ENCODE results near the gene TNFSF9. TPM values are rescaled to one million over a fixed set of nuclear protein-coding genes. Genes with fewer than 3 reads are reported as not detected.

Gene TNFSF9
- total and polyA plus RNA-seq, 2 of the 8 experiments (the other 6 are each of a cell fraction or from before 2014, with no cell fraction given), result 1.7 to 4.4 TPM

- TF ChIP-seq CTCF (IDR thresholded peaks at IDR 0.05; ENCODE audit: control extremely low read depth in 1 of 3, insufficient read depth in 1 of 3, low read depth in 1 of 3, low read length in 3 of 3) (no peak), SIN3A (conservative IDR thresholded peaks at IDR 0.05 in 1 of 2, IDR thresholded peaks at IDR 0.05 in 1 of 2; ENCODE audit: low read depth in 1 of 2, low read length in 2 of 2) (no peak), MAX (IDR thresholded peaks at IDR 0.05) (no peak), RNF2 (IDR thresholded peaks at IDR 0.05; ENCODE audit: borderline replicate concordance, low read depth, low read length, missing control alignments, poor library complexity, severe bottlenecking) (no peak), BCL11A (IDR thresholded peaks at IDR 0.05; ENCODE audit: low read depth in 2 of 2, low read length in 2 of 2) (no peak), SP1 (IDR thresholded peaks at IDR 0.05; ENCODE audit: low read depth, low read length) (no peak)
Observed at GRCh38 chr19:6556043-6556449, 25.2 kb downstream of the TNFSF9 start (continued).

Data from H1 (cell line).